ENCODE results near the gene WNT7A. TPM values are rescaled to one million over a fixed set of nuclear protein-coding genes. Genes with fewer than 3 reads are reported as not detected.

The WNT7A gene
- total and polyA plus RNA-seq, 4 donors: not detected

GRCh38 chr3:13824521-13825310, 55.2 kb downstream of the WNT7A start:
- TF ChIP-seq JUND (IDR thresholded peaks at IDR 0.05) (no peak), ATF3 (IDR thresholded peaks at IDR 0.05) (no peak), GABPA (IDR thresholded peaks at IDR 0.05 in 1 of 2, conservative IDR thresholded peaks at IDR 0.05 in 1 of 2) (no peak), CTCF (IDR thresholded peaks at IDR 0.05; ENCODE audit: low read depth, low read length, missing input control) (no peak), ZBTB33 (IDR thresholded peaks at IDR 0.05) (no peak), FOXA2 (IDR thresholded peaks at IDR 0.05) (no peak), RAD21 (IDR thresholded peaks at IDR 0.05) (no peak), EGR1 (IDR thresholded peaks at IDR 0.05; ENCODE audit: low read depth in 2 of 2) (no peak), FOXA1 (IDR thresholded peaks at IDR 0.05) (no peak), SP1 (IDR thresholded peaks at IDR 0.05) (no peak), HNF4A (conservative IDR thresholded peaks at IDR 0.05) (no peak), RXRA (IDR thresholded peaks at IDR 0.05) (no peak), YY1 (IDR thresholded peaks at IDR 0.05) (no peak), NR2F2 (IDR thresholded peaks at IDR 0.05) (no peak), MAX (IDR thresholded peaks at IDR 0.05) (no peak), REST (IDR thresholded peaks at IDR 0.05) (no peak), TAF1 (conservative IDR thresholded peaks at IDR 0.05) (no peak), HNF4G (IDR thresholded peaks at IDR 0.05) (no peak)
- Histone ChIP-seq H3K9ac (ENCODE audit: low read depth in 1 of 2, low read length in 2 of 2) (no peak overlapping the region), H3K36me3 (ENCODE audit: control insufficient read depth in 4 of 4, insufficient read depth in 3 of 4, low read depth in 1 of 4, low read length in 3 of 4) (no peaks in the 10 kb centered on the region), H3K4me1 (ENCODE audit: control insufficient read depth in 4 of 4, insufficient read depth in 4 of 4, low read length in 3 of 4) (no peaks in the 10 kb centered on the region), H3K4me3 (ENCODE audit: low read depth in 1 of 3, low read length in 3 of 3) (no peak overlapping the region), H3K27me3 (ENCODE audit: control insufficient read depth in 4 of 4, insufficient read depth in 4 of 4, low read length in 3 of 4) (peaks cover 0 to 7% (median 0%) of the 10 kb centered on the region in 4 donors), H3K9me3 (ENCODE audit: control insufficient read depth in 4 of 4, low read length in 3 of 4) (peaks cover 2 to 10% (median 6%) of the 10 kb centered on the region in 4 donors), H3K27ac (ENCODE audit: low read depth in 1 of 2, low read length in 2 of 2) (no peak overlapping the region)
- no peak for DNase-seq (ENCODE audit: low spot score)
- 76% methylated on average over 8 of the region's 8 CpGs for WGBS

All from liver (tissue), 9 donors.